K562 (cell line): Measurements from ENCODE around the gene BASP1. TPM values are rescaled to one million over a fixed set of nuclear protein-coding genes. Genes with fewer than 3 reads are reported as not detected.

Experiments used
- ATAC-seq: fragments of 200-7000 bp; cut with Tn5 transposase; 3 replicates; pipeline ENCODE4 v1.9.1; 2020; ENCODE audit warnings: moderate library complexity
- BruUV-seq: library from RNA; stranded (reverse); fragments of 400-500 nt; replicated peaks from 2 replicates; lab custom pipeline; 2021; lab: Mats Ljungman, UMichigan
- CTCF ChIA-PET: fragments of 300-600 bp; formaldehyde crosslinking; extraction: SDS; loops from one replicate; lab custom pipeline; 2021; ENCODE audit warnings: low intra/inter-chr PET ratio; lab: Yijun Ruan, JAX
- POLR2A ChIA-PET: fragments of 300-600, 350-650 bp; sonication (Branson Sonifier 250); formaldehyde crosslinking; extraction: SDS; loops from one replicate; lab custom pipeline; 2021; ENCODE audit warnings: antibody characterized with exemption, inconsistent platforms; lab: Yijun Ruan, JAX
- DNase-seq, 4 experiments: peaks; one replicate each; pipeline versions ENCODE4 v3.0.0 to v3.0.0-alpha.2; 2011 to 2018; ENCODE audit warnings: low spot score in 3 of 4, mixed read lengths in 3 of 4; ENCODE audit errors: extremely low read depth in 1 of 4
- FAIRE-seq: peaks from 2 replicates; lab custom pipeline; 2011; peaks lifted over from hg19 to GRCh38; lab: Jason Lieb, UNC
- H2AFZ ChIP-seq: 2 replicates; pipeline ENCODE4 v1.6.0; 2011; ENCODE audit warnings: low read depth, low read length, control low read depth, inconsistent platforms
- H3K27ac ChIP-seq: fragments of 200-600 bp; 3 replicates; pipeline ENCODE4 v1.8.0; 2011; ENCODE audit warnings: low read depth, mild to moderate bottlenecking, control low read depth, inconsistent platforms, low read length, moderate library complexity, mixed read lengths; ENCODE audit errors: extremely low read depth
- H3K27me3 ChIP-seq, 2 experiments: fragments of 300-600 bp in 1 of 2; 2 replicates in 1 of 2; 3 replicates in 1 of 2; pipeline versions ENCODE4 v1.6.0 to v1.8.0; 2011; ENCODE audit warnings: inconsistent platforms in 2 of 2, low read length in 2 of 2, mild to moderate bottlenecking in 1 of 2, mixed read lengths in 1 of 2, moderate library complexity in 1 of 2; ENCODE audit not compliant: control insufficient read depth in 2 of 2, insufficient read depth in 2 of 2
- H3K36me3 ChIP-seq: fragments of 300-600 bp; 3 replicates; pipeline ENCODE4 v1.8.0; 2011; ENCODE audit warnings: mild to moderate bottlenecking, low read length, inconsistent platforms; ENCODE audit not compliant: control insufficient read depth, insufficient read depth
- H3K4me1 ChIP-seq, 2 experiments: fragments of 200-600 bp in 1 of 2; replicated peaks in 1 of 2; 2 replicates in 1 of 2; 3 replicates in 1 of 2; pipeline versions ENCODE4 v1.5.1 to v1.8.0; 2011; ENCODE audit warnings: inconsistent platforms in 2 of 2, low read length in 2 of 2, mild to moderate bottlenecking in 1 of 2, mixed read lengths in 1 of 2, moderate library complexity in 1 of 2; ENCODE audit not compliant: control insufficient read depth in 2 of 2, insufficient read depth in 2 of 2
- H3K4me2 ChIP-seq: 2 replicates; pipeline ENCODE4 v1.6.1; 2011; ENCODE audit warnings: low read length, control low read depth, inconsistent platforms, mixed read lengths; ENCODE audit not compliant: insufficient read depth
- H3K4me3 ChIP-seq: fragments of 200-600 bp; sonication (generic), shearing (Covaris generic); 2 replicates; pipeline ENCODE4 v1.5.1; 2016; ENCODE audit warnings: control low read depth, inconsistent platforms
- H3K79me2 ChIP-seq: fragments of 200-600 bp; 3 replicates; pipeline ENCODE4 v1.8.0; 2011; ENCODE audit warnings: low read length, inconsistent platforms; ENCODE audit not compliant: control insufficient read depth, insufficient read depth
- H3K9ac ChIP-seq, 2 experiments: 2 replicates each; pipeline versions ENCODE4 v1.6.0 to v1.6.1; 2011; ENCODE audit warnings: low read depth in 2 of 2, low read length in 2 of 2, control low read depth in 1 of 2, inconsistent platforms in 1 of 2, mild to moderate bottlenecking in 1 of 2, mixed read lengths in 1 of 2; ENCODE audit not compliant: insufficient read depth in 1 of 2
- H3K9me1 ChIP-seq: one replicate; pipeline ENCODE4 v1.6.0; 2011; ENCODE audit warnings: inconsistent platforms, mild to moderate bottlenecking, low read length, moderate library complexity; ENCODE audit not compliant: control insufficient read depth, insufficient read depth
- H3K9me3 ChIP-seq: replicated peaks from 2 replicates; pipeline ENCODE4 v1.5.1; 2011; ENCODE audit warnings: low read depth, low read length, inconsistent platforms; ENCODE audit not compliant: control insufficient read depth, insufficient read depth
- H4K20me1 ChIP-seq: replicated peaks from 2 replicates; pipeline ENCODE4 v1.6.1; 2011; ENCODE audit warnings: low read length, inconsistent platforms, mixed read lengths; ENCODE audit not compliant: control insufficient read depth, insufficient read depth
- ETV1 ChIP-seq: fragments of 450-650 bp; conservative IDR thresholded peaks from 2 replicates; pipeline ENCODE4 v1.6.1; 2016; ENCODE audit warnings: missing genetic modification characterization, control low read depth, low read depth, missing compliant biosample characterization
- MEF2D ChIP-seq: conservative IDR thresholded peaks from 2 replicates; pipeline ENCODE4 v1.6.1; 2016; ENCODE audit warnings: low read depth, missing genetic modification characterization, missing compliant biosample characterization
- NR2F6 ChIP-seq: fragments of 450-650 bp; formaldehyde crosslinking; IDR thresholded peaks from 2 replicates; pipeline ENCODE4 v1.4.0; 2020; ENCODE audit warnings: mild to moderate bottlenecking
- TBP ChIP-seq: optimal IDR thresholded peaks from 2 replicates; pipeline ENCODE3; 2011; ENCODE audit warnings: low read depth, low read length, improper control_type of control experiment
- TGIF2 ChIP-seq: sonication (generic); formaldehyde crosslinking; IDR thresholded peaks from 2 replicates; pipeline ENCODE4 v1.8.1; 2022; ENCODE audit warnings: mild to moderate bottlenecking, missing genetic modification reagents, moderate library complexity
- ZBTB7A ChIP-seq: IDR thresholded peaks from 2 replicates; pipeline ENCODE4 v1.6.1; 2011; ENCODE audit warnings: low read depth, mild to moderate bottlenecking, low read length, moderate library complexity, borderline replicate concordance; ENCODE audit not compliant: control insufficient read depth
- ZNF124 ChIP-seq: sonication (generic); formaldehyde crosslinking; IDR thresholded peaks from 2 replicates; pipeline ENCODE4 v1.8.1; 2022; ENCODE audit warnings: missing genetic modification reagents
- WGBS: fragments of 100-300 bp; shearing (Covaris generic); methylation state at CpG from one replicate; pipeline ENCODE4 v1.1.6; 2016; ENCODE audit warnings: low coverage, mixed read lengths; ENCODE audit not compliant: insufficient coverage; ENCODE audit errors: missing lambda C conversion rate; 5-methylcytosine and 5-hydroxymethylcytosine counted together
- in situ Hi-C: fragments of 300-500 bp; cut with MboI; formaldehyde crosslinking; loops from 4 replicates; pipeline ENCODE4 v1.15.0; 2018; ENCODE audit warnings: inconsistent platforms, mixed read lengths
- intact Hi-C: fragments of 100-400 bp; cut with micrococcal nuclease; formaldehyde crosslinking; loops from 2 replicates; pipeline ENCODE4 v1.14.2; 2022
- polyA plus RNA-seq, 8 experiments: library from polyadenylated mRNA; depleted of rRNA in 4 of 8; stranded (reverse) in 5 of 8; unstranded in 3 of 8; fragments of >200 nt; fragmentation: Nextera tagmentation in 2 of 8; fragmentation: Illumina TruSeq in 1 of 8; extraction: Ambion mirVana in 2 of 8; extraction: Trizol in 1 of 8; gene quantifications; 2 replicates each; pipeline versions ENCODE4 v1.2.1 to v1.2.3, GENCODE V29; 2011 to 2014; ENCODE audit warnings: inconsistent platforms in 1 of 8, missing spikeins in 1 of 8
- total RNA-seq, 7 experiments: library from RNA; depleted of rRNA in 6 of 7; stranded (reverse); fragments of >200 nt in 6 of 7; fragmentation: Illumina TruSeq in 2 of 7; extraction: Trizol in 2 of 7; gene quantifications; 2 replicates each; pipeline versions ENCODE4 v1.2.1 to v1.2.3, GENCODE V29; 2011 to 2021; ENCODE audit warnings: low replicate concordance in 1 of 7
- TF ChIP-seq, protein P1 (sequence below): sonication (generic); formaldehyde crosslinking; IDR thresholded peaks from 2 replicates; pipeline ENCODE4 v1.5.0; 2020; ENCODE audit warnings: missing genetic modification reagents
- TF ChIP-seq, protein P2 (sequence below): sonication (generic); formaldehyde crosslinking; IDR thresholded peaks from 2 replicates; pipeline ENCODE4 v1.8.0; 2022; ENCODE audit warnings: missing genetic modification reagents, mild to moderate bottlenecking, borderline replicate concordance

Gene BASP1
- total and polyA plus RNA-seq, 9 of the 15 experiments (the other 6 are each of a cell fraction or from before 2014, with no cell fraction given) = 0.22 TPM; not detected in 8

DNA sequence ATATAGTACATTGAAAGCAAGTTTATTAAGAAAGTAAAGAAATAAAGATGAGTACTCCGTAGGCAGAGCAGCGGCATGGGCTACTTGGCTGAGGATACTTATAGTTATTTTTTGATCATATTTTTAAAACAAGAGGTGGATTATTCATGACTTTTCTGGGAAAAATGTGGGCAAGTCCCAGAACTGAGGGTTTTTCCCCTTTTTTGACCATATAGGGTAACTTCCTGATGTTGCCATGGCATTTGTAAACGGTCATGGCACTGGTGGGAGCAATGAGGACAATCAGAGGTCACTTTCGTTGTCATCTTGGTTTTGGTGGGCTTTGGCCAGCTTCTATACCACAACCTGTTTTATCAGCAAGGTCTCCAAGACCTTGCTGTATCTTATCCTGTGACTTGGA, 5.2 kb upstream of the BASP1 start:
- ATAC-seq = no peak
- WGBS = 0% methylated on average over 4 of the region's 4 CpGs
- TF ChIP-seq MEF2D (tag) (no peak), ETV1 (tag) (no peak), ZNF124 (CRISPR knock-in tag) (no peak), ZBTB7A (no peak), TGIF2 (no peak), NR2F6 (CRISPR knock-in tag) (no peak), TBP (no peak)
- TF ChIP-seq, protein P1, sequence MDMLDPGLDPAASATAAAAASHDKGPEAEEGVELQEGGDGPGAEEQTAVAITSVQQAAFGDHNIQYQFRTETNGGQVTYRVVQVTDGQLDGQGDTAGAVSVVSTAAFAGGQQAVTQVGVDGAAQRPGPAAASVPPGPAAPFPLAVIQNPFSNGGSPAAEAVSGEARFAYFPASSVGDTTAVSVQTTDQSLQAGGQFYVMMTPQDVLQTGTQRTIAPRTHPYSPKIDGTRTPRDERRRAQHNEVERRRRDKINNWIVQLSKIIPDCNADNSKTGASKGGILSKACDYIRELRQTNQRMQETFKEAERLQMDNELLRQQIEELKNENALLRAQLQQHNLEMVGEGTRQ = no peak
- TF ChIP-seq, protein P2, sequence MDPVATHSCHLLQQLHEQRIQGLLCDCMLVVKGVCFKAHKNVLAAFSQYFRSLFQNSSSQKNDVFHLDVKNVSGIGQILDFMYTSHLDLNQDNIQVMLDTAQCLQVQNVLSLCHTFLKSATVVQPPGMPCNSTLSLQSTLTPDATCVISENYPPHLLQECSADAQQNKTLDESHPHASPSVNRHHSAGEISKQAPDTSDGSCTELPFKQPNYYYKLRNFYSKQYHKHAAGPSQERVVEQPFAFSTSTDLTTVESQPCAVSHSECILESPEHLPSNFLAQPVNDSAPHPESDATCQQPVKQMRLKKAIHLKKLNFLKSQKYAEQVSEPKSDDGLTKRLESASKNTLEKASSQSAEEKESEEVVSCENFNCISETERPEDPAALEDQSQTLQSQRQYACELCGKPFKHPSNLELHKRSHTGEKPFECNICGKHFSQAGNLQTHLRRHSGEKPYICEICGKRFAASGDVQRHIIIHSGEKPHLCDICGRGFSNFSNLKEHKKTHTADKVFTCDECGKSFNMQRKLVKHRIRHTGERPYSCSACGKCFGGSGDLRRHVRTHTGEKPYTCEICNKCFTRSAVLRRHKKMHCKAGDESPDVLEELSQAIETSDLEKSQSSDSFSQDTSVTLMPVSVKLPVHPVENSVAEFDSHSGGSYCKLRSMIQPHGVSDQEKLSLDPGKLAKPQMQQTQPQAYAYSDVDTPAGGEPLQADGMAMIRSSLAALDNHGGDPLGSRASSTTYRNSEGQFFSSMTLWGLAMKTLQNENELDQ = no peak
- Histone ChIP-seq H4K20me1 (no peaks in the 10 kb centered on the region), H2AFZ (no peak overlapping the region), H3K9me3 (no peaks in the 10 kb centered on the region), H3K4me1 (peaks cover 0 to 7% of the 10 kb centered on the region in 2 experiments; a peak in 1 of 5 replicates), H3K4me2 (no peak overlapping the region), H3K9ac (no peak overlapping the region), H3K79me2 (no peaks in the 10 kb centered on the region), H3K27me3 (no peaks in the 10 kb centered on the region; a peak in 1 of 5 replicates), H3K27ac (no peak overlapping the region), H3K4me3 (no peak overlapping the region), H3K36me3 (no peaks in the 10 kb centered on the region), H3K9me1 (no peaks in the 10 kb centered on the region)
- in situ Hi-C loops = no loop called here
- ChIA-PET POLR2A (no interaction called here), CTCF (no interaction called here)
- BruUV-seq = no TSS peak
- no peak for FAIRE-seq
- intact Hi-C loops = no loop called here
- no peak for DNase-seq
